H9 (cell line): ENCODE measurements around the gene PI4KB. TPM values are rescaled to one million over a fixed set of nuclear protein-coding genes. Genes with fewer than 3 reads are reported as not detected.
A peak's percentile ranks its signal among the peaks of the same experiment; 100 is the strongest.

ENCODE experiments used
- DNase-seq: peaks from one replicate; pipeline ENCODE4 v3.0.0-alpha.2; 2017
- H2AFZ ChIP-seq: one replicate; pipeline ENCODE4 v1.6.1; 2013; ENCODE audit warnings: mild to moderate bottlenecking, low read length, control low read depth, moderate library complexity
- H2AK5ac ChIP-seq: 2 replicates; pipeline ENCODE4 v1.6.1; 2013; ENCODE audit warnings: low read length, control low read depth, mixed read lengths; ENCODE audit not compliant: insufficient read length
- H2BK120ac ChIP-seq: one replicate; pipeline ENCODE4 v1.6.1; 2013; ENCODE audit warnings: low read depth, mild to moderate bottlenecking, low read length, control low read depth, inconsistent platforms; ENCODE audit not compliant: poor library complexity, severe bottlenecking
- H2BK12ac ChIP-seq: 2 replicates; pipeline ENCODE4 v1.6.1; 2013; ENCODE audit warnings: low read length, control low read depth, mixed read lengths, low read depth; ENCODE audit not compliant: insufficient read length
- H2BK15ac ChIP-seq: 2 replicates; pipeline ENCODE4 v1.6.1; 2013; ENCODE audit warnings: low read depth, low read length, control low read depth
- H2BK20ac ChIP-seq: one replicate; pipeline ENCODE4 v1.6.1; 2013; ENCODE audit warnings: low read depth, mild to moderate bottlenecking, low read length, control low read depth, inconsistent platforms; ENCODE audit not compliant: poor library complexity, severe bottlenecking
- H2BK5ac ChIP-seq: 2 replicates; pipeline ENCODE4 v1.6.1; 2013; ENCODE audit warnings: low read length, control low read depth, mixed read lengths; ENCODE audit not compliant: insufficient read length
- H3K14ac ChIP-seq: 2 replicates; pipeline ENCODE4 v1.6.1; 2013; ENCODE audit warnings: low read length, control low read depth; ENCODE audit not compliant: insufficient read depth
- H3K18ac ChIP-seq: 2 replicates; pipeline ENCODE4 v1.6.1; 2013; ENCODE audit warnings: low read depth, mild to moderate bottlenecking, mixed read lengths, low read length, control low read depth; ENCODE audit not compliant: insufficient read length
- H3K23ac ChIP-seq: 2 replicates; pipeline ENCODE4 v1.6.1; 2013; ENCODE audit warnings: low read length, control low read depth, mixed read lengths, low read depth; ENCODE audit not compliant: insufficient read length
- H3K23me2 ChIP-seq: 2 replicates; pipeline ENCODE4 v1.6.1; 2013; ENCODE audit warnings: low read depth, mild to moderate bottlenecking, mixed read lengths, low read length, control low read depth; ENCODE audit not compliant: insufficient read length, poor library complexity, severe bottlenecking
- H3K27ac ChIP-seq: 2 replicates; pipeline ENCODE4 v1.5.1; 2013; ENCODE audit warnings: low read length, control low read depth, mixed read lengths, low read depth; ENCODE audit not compliant: insufficient read length
- H3K27me3 ChIP-seq: 2 replicates; pipeline ENCODE4 v1.6.1; 2013; ENCODE audit warnings: low read length, control low read depth, inconsistent platforms; ENCODE audit not compliant: insufficient read depth
- H3K4ac ChIP-seq: 2 replicates; pipeline ENCODE4 v1.6.1; 2013; ENCODE audit warnings: low read depth, mild to moderate bottlenecking, control low read depth, inconsistent platforms, low read length, moderate library complexity
- H3K4me1 ChIP-seq: 2 replicates; pipeline ENCODE4 v1.6.1; 2013; ENCODE audit warnings: low read length, control low read depth, inconsistent platforms; ENCODE audit not compliant: insufficient read depth
- H3K4me2 ChIP-seq: 2 replicates; pipeline ENCODE4 v1.6.1; 2013; ENCODE audit warnings: low read length, control low read depth, mixed read lengths; ENCODE audit not compliant: insufficient read length, insufficient read depth
- H3K56ac ChIP-seq: 2 replicates; pipeline ENCODE4 v1.6.1; 2013; ENCODE audit warnings: low read depth, mild to moderate bottlenecking, mixed read lengths, low read length, control low read depth; ENCODE audit not compliant: insufficient read length
- H3K79me1 ChIP-seq: 2 replicates; pipeline ENCODE4 v1.6.1; 2013; ENCODE audit warnings: low read depth, mild to moderate bottlenecking, moderate library complexity, low read length, control low read depth, inconsistent platforms; ENCODE audit not compliant: insufficient read depth, poor library complexity, severe bottlenecking
- H3K79me2 ChIP-seq: 2 replicates; pipeline ENCODE4 v1.6.1; 2013; ENCODE audit warnings: low read length, control low read depth, inconsistent platforms; ENCODE audit not compliant: insufficient read depth
- H3K9ac ChIP-seq: 2 replicates; pipeline ENCODE4 v1.6.1; 2013; ENCODE audit warnings: low read length, control low read depth, mixed read lengths; ENCODE audit not compliant: insufficient read length; ENCODE audit errors: extremely low read depth
- H3K9me3 ChIP-seq: one replicate; pipeline ENCODE4 v1.6.1; 2013; ENCODE audit warnings: low read depth, low read length, inconsistent platforms; ENCODE audit not compliant: control insufficient read depth
- H3T11ph ChIP-seq: one replicate; pipeline ENCODE4 v1.6.1; 2013; ENCODE audit warnings: mild to moderate bottlenecking, low read length, control low read depth, inconsistent platforms
- H4K20me1 ChIP-seq: one replicate; pipeline ENCODE4 v1.6.1; 2013; ENCODE audit not compliant: control insufficient read depth, insufficient read length, insufficient read depth
- H4K5ac ChIP-seq: 2 replicates; pipeline ENCODE4 v1.6.1; 2013; ENCODE audit warnings: low read depth, mild to moderate bottlenecking, mixed read lengths, low read length, control low read depth; ENCODE audit not compliant: insufficient read length
- H4K8ac ChIP-seq: replicated peaks from 2 replicates; pipeline ENCODE4 v1.6.1; 2013; ENCODE audit warnings: low read length, control low read depth, mixed read lengths, low read depth; ENCODE audit not compliant: insufficient read length
- H4K91ac ChIP-seq: 2 replicates; pipeline ENCODE4 v1.6.1; 2013; ENCODE audit warnings: low read depth, mild to moderate bottlenecking, moderate library complexity, mixed read lengths, low read length, control low read depth; ENCODE audit not compliant: insufficient read length
- H3K27ac Mint-ChIP-seq, 3 experiments: 2 replicates in 2 of 3; 3 replicates in 1 of 3; pipeline ENCODE4 v1.8.0; 2020 to 2021; ENCODE audit warnings: mixed read lengths in 3 of 3, mild to moderate bottlenecking in 1 of 3, moderate library complexity in 1 of 3
- H3K27me3 Mint-ChIP-seq: 2 replicates; pipeline ENCODE4 v1.8.0; 2021; ENCODE audit warnings: low read depth, mild to moderate bottlenecking, moderate library complexity, mixed read lengths
- H3K36me3 Mint-ChIP-seq, 3 experiments: 2 replicates in 2 of 3; 3 replicates in 1 of 3; pipeline ENCODE4 v1.8.0; 2020 to 2021; ENCODE audit warnings: low read depth in 3 of 3, mixed read lengths in 3 of 3; ENCODE audit not compliant: insufficient read depth in 1 of 3
- H3K4me1 Mint-ChIP-seq, 2 experiments: 2 replicates each; pipeline ENCODE4 v1.8.0; 2020; ENCODE audit warnings: mixed read lengths in 2 of 2
- H3K4me3 Mint-ChIP-seq, 2 experiments: 2 replicates in 1 of 2; 3 replicates in 1 of 2; pipeline ENCODE4 v1.8.0; 2020 to 2021; ENCODE audit warnings: mild to moderate bottlenecking in 2 of 2, mixed read lengths in 2 of 2, moderate library complexity in 1 of 2
- H3K9me3 Mint-ChIP-seq, 2 experiments: 2 replicates in 1 of 2; 3 replicates in 1 of 2; pipeline ENCODE4 v1.8.0; 2020; ENCODE audit warnings: mild to moderate bottlenecking in 2 of 2, mixed read lengths in 2 of 2, moderate library complexity in 1 of 2
- CTCF ChIP-seq: fragments of 200-600 bp; sonication (generic); conservative IDR thresholded peaks from 3 replicates; pipeline ENCODE4 v1.8.0; 2021; ENCODE audit warnings: antibody characterized with exemption, mild to moderate bottlenecking
- WGBS: extraction: QIAGEN DNeasy Blood & Tissue Kit; methylation state at CpG from one replicate; pipeline ENCODE4 v1.1.7; 2013; ENCODE audit warnings: missing lambda C conversion rate, low lambda C conversion rate, mixed read lengths; ENCODE audit not compliant: insufficient read length; ENCODE audit errors: extremely low coverage; 5-methylcytosine and 5-hydroxymethylcytosine counted together
- total RNA-seq: library from RNA; stranded (reverse); gene quantifications from 2 replicates; pipeline ENCODE4 v1.2.1, GENCODE V29; 2021

PI4KB gene
- total RNA-seq, 1 experiment from 2014 or later: 39.1 TPM

GRCh38 chr1:151286619-151287340 lies 40.4 kb downstream of the PI4KB start:
- Histone ChIP-seq H3K4me2 (no peak overlapping the region), H2AK5ac (no peak overlapping the region), H3K23me2 (peaks cover 7% of the 10 kb centered on the region), H3K27me3 (no peaks in the 10 kb centered on the region), H3K4ac (no peak overlapping the region), H3K14ac (no peak overlapping the region), H3K27ac (no peak overlapping the region), H2BK20ac (no peak overlapping the region), H3K79me2 (peaks cover 8% of the 10 kb centered on the region; the same call in 1 of the 2 replicates), H3K79me1 (no peaks in the 10 kb centered on the region), H3K4me1 (no peaks in the 10 kb centered on the region), H4K91ac (no peak overlapping the region), H3K18ac (no peak overlapping the region), H4K20me1 (peaks cover 3% of the 10 kb centered on the region), H2AFZ (no peak overlapping the region), H2BK12ac (no peak overlapping the region), H2BK120ac (no peak overlapping the region), H3K56ac (no peak overlapping the region), H4K5ac (no peak overlapping the region), H2BK5ac (no peak overlapping the region), H4K8ac (no peak overlapping the region), H3K23ac (no peak overlapping the region), H3K9ac (no peak overlapping the region), H3K9me3 (no peaks in the 10 kb centered on the region), H3T11ph (no peak overlapping the region), H2BK15ac (no peak overlapping the region)
- H3K27ac Mint-ChIP-seq: peak overlapping the region in 1 of 3 experiments; percentile 44; a peak in 1 of 7 replicates
- peaks cover 25 to 44% of the 10 kb centered on the region in 2 experiments for H3K4me1 Mint-ChIP-seq
- no peak overlapping the region; a peak in 1 of 5 replicates for H3K4me3 Mint-ChIP-seq
- peaks cover 50 to 75% (median 70%) of the 10 kb centered on the region in 3 experiments for H3K36me3 Mint-ChIP-seq
- H3K9me3 Mint-ChIP-seq: no peaks in the 10 kb centered on the region
- no peak for DNase-seq
- WGBS: no CpG with 5 or more reads among the region's 10 CpGs
- TF ChIP-seq CTCF: no peak
- no peaks in the 10 kb centered on the region for H3K27me3 Mint-ChIP-seq
